22Rv1 (cell line): ENCODE data around the gene KRT83.

Experiments used
- ZFX ChIP-seq: fragments of 450-650 bp; IDR thresholded peaks from 2 replicates; pipeline ENCODE4 v1.6.1; 2017; ENCODE audit warnings: antibody characterized with exemption, borderline replicate concordance
- TF ChIP-seq, protein P1 (sequence below): fragments of 450-650 bp; IDR thresholded peaks from 2 replicates; pipeline ENCODE4 v1.5.1; 2017; ENCODE audit warnings: mild to moderate bottlenecking

DNA sequence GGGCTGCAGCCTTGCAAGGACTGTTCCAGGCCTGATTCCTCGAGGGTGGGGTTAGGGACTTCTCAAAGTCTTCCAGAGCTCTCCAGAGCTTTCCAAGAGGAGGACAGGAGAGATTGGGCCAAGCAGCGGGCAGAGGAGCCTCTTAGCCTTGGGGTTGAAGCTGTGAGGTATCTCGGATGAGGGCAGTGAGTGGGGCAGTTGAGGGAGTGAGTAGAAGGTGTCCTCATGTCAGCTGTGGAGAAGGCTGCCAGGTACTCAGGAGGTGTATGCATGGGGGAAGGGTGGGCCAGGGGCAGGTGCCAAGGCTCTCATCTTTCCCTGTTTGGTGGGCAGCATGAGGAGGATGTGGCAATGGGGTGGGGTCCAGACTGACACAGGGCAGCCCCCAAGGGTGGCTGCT is 7.7 kb downstream of the KRT83 start:
- TF ChIP-seq, protein P1, sequence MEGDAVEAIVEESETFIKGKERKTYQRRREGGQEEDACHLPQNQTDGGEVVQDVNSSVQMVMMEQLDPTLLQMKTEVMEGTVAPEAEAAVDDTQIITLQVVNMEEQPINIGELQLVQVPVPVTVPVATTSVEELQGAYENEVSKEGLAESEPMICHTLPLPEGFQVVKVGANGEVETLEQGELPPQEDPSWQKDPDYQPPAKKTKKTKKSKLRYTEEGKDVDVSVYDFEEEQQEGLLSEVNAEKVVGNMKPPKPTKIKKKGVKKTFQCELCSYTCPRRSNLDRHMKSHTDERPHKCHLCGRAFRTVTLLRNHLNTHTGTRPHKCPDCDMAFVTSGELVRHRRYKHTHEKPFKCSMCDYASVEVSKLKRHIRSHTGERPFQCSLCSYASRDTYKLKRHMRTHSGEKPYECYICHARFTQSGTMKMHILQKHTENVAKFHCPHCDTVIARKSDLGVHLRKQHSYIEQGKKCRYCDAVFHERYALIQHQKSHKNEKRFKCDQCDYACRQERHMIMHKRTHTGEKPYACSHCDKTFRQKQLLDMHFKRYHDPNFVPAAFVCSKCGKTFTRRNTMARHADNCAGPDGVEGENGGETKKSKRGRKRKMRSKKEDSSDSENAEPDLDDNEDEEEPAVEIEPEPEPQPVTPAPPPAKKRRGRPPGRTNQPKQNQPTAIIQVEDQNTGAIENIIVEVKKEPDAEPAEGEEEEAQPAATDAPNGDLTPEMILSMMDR: no peak
- no peak for TF ChIP-seq ZFX
